KOPT-K1 (cell line): ENCODE data around the gene HOXB2.
A peak's percentile ranks its signal among the peaks of the same experiment; 100 is the strongest.

ENCODE experiments used
- H3K27ac ChIP-seq: fragments of 200-600 bp; sonication (generic); 2 replicates; pipeline ENCODE4 v1.5.1; 2016; ENCODE audit warnings: antibody characterized with exemption, mild to moderate bottlenecking, low read depth, low read length; ENCODE audit not compliant: poor library complexity, severe bottlenecking
- H3K36me3 ChIP-seq: fragments of 200-600 bp; sonication (generic); 2 replicates; pipeline ENCODE4 v1.5.1; 2017; ENCODE audit warnings: antibody characterized with exemption, mild to moderate bottlenecking, low read length, moderate library complexity; ENCODE audit not compliant: insufficient read depth
- H3K9me3 ChIP-seq: fragments of 200-600 bp; sonication (generic); 2 replicates; pipeline ENCODE4 v1.5.1; 2017; ENCODE audit warnings: antibody characterized with exemption, low read length, mild to moderate bottlenecking; ENCODE audit not compliant: insufficient read depth, poor library complexity, severe bottlenecking

HOXB2 gene

GRCh38 chr17:48586355-48587258 lies 41.7 kb upstream of the HOXB2 start:
- Histone ChIP-seq H3K9me3 (no peaks in the 10 kb centered on the region), H3K27ac (no peak overlapping the region), H3K36me3 (no peaks in the 10 kb centered on the region)

DNA sequence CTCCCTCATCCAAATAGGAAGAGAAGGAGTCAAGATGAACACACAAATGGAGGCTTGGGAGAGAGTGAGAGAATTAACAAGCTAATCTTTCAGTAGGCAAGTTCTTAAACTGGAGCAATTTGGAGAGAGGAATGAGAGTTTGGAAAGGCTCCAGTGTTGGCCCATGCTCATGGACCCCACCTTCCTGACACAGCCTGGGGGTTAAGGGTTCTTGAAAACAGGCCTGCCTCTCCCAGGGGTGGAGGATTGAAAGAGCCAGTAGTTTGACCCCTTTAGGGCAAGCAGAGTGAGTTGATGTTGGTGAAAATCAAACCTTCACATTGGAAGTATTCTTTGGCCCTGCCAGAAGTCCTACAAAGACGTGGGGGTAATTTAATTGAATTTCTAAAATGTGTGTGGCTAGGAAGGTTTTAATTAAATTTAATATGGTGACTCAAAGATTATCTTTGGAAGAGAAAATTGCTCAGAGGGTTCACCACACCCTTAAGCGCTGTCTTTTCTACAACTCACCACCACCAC lies 39.4 kb upstream of the HOXB2 start:
- Histone ChIP-seq H3K27ac (no peak overlapping the region), H3K9me3 (no peaks in the 10 kb centered on the region), H3K36me3 (no peaks in the 10 kb centered on the region)

DNA sequence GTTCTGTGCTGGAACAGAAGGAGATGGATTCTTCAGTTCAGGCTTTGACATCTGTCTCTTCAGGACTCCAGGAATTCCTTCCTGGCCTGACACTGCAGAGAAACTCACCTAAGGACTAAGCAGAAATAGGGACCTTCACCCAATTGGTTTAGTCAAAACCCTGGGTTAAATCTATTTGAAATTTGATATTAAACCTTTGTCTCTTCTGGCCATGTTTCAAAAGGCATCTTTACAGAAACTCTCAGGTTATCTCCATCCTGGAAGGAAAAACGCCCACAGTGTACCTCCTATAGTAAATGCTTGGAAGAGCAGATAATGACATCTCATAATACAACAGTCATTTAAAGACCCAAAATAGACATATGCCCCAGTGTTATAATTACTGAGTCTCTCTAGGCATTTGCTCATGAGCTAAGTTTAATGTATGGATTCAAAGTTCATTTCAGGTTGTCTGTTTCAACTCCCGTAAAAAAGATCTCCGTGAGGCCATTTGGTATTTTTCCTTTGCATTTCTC lies 38.9 kb upstream of the HOXB2 start:
- Histone ChIP-seq H3K27ac (no peak overlapping the region), H3K9me3 (no peaks in the 10 kb centered on the region), H3K36me3 (no peaks in the 10 kb centered on the region)

GRCh38 chr17:48582750-48583069 lies 37.8 kb upstream of the HOXB2 start:
- Histone ChIP-seq H3K36me3 (no peaks in the 10 kb centered on the region), H3K27ac (no peak overlapping the region), H3K9me3 (no peaks in the 10 kb centered on the region)

GRCh38 chr17:48579760-48580554 lies 35.0 kb upstream of the HOXB2 start:
- no peaks in the 10 kb centered on the region for H3K9me3 ChIP-seq
- H3K36me3 ChIP-seq, result peaks cover 9% of the 10 kb centered on the region
- no peak overlapping the region for H3K27ac ChIP-seq

DNA sequence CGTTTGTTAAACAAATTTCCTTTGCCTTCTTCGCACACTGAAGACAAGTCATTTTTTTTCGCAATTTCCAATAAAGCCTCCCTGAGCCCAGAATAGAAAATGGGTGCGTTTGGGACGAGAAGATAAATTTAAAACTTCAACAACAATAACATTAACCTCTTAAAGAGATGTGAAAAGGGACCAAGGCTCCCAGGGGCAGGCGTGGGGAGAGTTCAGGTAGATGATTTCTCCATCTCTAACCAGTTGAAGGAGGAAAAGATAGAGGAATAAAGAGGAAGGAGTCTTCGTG lies 34.5 kb upstream of the HOXB2 start:
- Histone ChIP-seq H3K36me3 (peaks cover 11% of the 10 kb centered on the region), H3K9me3 (no peaks in the 10 kb centered on the region), H3K27ac (no peak overlapping the region)

- peaks cover 11% of the 10 kb centered on the region for H3K36me3 ChIP-seq
- peak overlapping the region; percentile 81 for H3K27ac ChIP-seq
- H3K9me3 ChIP-seq, result no peaks in the 10 kb centered on the region
Observed at GRCh38 chr17:48578616-48579470, 33.9 kb upstream of the HOXB2 start.

DNA sequence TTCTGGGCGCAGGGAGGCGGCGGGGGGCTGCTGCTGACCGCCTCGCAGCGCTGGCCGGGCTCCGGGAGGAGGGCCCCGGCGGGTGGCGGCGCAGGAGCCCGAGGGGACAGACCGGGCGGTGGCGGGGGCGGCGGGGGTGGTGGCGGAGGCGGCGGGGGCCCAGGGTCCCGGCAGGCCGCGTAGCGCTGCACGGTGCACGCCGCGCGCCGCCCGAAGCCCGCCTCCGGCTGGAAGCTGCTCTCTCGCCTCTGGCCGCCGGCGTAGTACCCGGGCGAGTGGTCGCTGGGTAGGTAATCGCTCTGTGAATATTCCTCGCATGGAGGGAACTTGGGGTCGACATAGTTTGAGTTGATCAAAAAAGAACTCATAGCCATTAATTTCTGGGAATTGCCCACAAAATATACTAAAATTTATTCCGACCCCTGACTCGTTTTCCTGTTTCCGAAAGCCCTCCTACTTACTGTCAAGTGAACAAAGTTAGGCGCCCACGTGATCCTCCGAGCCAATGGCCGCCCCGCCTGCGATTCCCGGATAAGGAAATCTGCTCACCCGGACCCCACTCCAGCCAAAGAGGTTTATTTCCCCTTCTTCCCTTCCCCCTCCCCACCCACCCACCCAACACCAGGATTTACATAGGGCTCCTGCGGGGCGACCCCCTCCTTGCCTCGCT lies 33.2 kb upstream of the HOXB2 start, which contains the start of gene HOXB4:
TSS of gene HOXB4 (minus strand) at position 405 of the 670 bp plus-strand sequence. CDS start at position 374, 31 bp downstream.
- Histone ChIP-seq H3K36me3 (peaks cover 11% of the 10 kb centered on the region), H3K9me3 (no peaks in the 10 kb centered on the region), H3K27ac (peak within 1 kb of the TSS; percentile 81)

- peak overlapping the region; percentile 81 for H3K27ac ChIP-seq
- peaks cover 11% of the 10 kb centered on the region for H3K36me3 ChIP-seq
- H3K9me3 ChIP-seq, result no peaks in the 10 kb centered on the region
Observed at GRCh38 chr17:48577330-48577945, 32.5 kb upstream of the HOXB2 start.

DNA sequence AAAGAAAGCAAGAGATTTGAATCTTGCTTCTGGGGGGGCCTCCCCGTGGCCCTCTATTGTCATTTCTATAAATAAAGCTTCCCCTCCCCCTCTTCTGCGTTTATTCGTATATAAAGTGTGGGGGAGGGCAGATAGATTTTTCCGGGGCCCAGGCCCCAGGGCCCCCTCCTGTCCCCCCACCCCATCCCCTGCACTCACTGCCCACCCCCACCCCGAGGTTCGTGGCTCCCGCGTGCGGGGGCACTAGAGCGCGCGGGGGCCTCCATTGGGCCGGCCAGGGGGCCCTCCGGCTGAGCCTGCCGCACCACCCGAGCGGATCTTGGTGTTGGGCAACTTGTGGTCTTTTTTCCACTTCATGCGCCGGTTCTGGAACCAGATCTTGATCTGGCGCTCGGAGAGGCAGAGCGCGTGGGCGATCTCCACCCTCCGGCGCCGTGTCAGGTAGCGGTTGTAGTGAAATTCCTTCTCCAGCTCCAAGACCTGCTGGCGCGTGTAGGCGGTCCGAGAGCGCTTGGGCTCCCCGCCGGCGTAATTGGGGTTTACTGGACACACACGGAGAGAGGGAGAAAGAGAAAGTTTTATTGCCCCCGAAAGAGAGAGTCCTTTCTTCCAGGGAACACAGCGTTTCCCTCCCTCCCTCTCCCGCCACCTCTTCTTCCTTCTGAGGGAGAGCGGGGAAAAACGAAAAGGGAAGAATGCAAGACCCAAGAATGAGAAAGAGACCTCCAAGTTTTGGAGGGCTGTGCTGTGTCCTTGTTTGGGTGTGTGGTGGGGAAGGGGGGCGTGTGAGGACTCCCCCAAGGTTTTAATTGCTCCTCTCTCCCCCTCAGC lies 31.8 kb upstream of the HOXB2 start:
- no peaks in the 10 kb centered on the region for H3K9me3 ChIP-seq
- H3K27ac ChIP-seq, result peak overlapping the region; percentile 81
- H3K36me3 ChIP-seq, result peaks cover 12% of the 10 kb centered on the region

DNA sequence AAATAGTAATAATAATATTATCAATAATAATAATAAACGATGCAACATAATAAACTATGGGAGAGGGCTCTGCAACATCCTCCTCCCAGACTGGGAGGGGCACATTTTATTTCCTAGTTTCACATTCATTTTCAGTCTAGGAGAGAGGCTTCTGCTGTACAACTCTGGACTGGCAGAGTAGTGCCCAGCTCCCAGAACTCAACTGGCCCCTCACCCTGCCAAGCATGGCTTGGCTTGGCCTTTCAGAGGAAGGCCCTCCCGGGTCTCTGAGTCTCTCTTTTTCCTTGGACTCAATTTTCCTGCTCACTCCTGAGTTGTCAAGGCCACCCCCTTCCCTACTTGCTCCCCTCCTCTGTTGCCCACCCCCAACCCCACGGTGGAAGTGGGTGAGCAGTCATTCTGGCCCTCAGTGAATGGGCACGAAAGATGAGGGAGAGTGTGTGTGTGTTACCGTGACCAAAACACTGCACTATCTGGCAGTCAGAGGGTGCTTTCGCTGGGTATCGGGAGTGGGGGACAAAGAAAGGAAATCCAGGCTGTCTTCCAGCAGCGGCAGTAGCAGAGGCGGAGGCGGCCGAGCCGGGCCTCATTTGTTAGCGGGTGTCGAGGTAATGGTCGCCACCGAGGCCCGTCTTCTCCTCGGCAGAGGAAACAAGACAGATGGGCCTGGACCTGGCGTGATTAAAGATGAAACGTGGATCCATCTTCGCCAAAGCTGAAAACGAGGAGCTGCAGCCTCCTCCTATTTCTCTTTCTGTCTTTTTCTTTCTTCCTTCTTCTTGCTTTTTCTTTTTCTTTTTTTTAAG lies 31.0 kb upstream of the HOXB2 start:
- Histone ChIP-seq H3K36me3 (peaks cover 20% of the 10 kb centered on the region), H3K9me3 (no peaks in the 10 kb centered on the region), H3K27ac (no peak overlapping the region)

DNA sequence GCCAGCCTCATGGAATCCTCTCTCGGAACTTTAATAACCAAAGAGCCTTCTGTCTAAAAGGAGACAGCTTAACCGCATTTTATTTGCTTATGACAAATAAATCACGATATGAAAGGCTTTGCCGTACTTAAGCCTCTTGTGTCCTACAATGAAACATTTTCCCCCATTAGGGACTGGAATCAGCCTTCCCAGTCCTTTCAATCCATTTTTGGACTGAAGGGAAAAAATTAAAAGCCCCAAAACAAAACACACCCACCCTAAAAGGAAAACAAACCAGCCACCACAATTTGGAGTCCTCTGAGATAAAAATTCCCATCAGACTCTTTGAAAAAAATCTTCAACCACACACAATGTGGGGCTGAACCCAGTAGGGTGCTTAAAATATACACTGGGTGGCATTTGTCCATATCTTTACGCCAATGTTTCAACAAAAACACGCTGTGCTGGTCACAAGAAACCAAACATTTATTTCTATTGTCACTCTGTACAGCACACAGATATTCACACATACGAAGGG lies 30.2 kb upstream of the HOXB2 start:
- Histone ChIP-seq H3K9me3 (no peaks in the 10 kb centered on the region), H3K36me3 (peaks cover 27% of the 10 kb centered on the region), H3K27ac (no peak overlapping the region)
